ENCODE data around the gene NAV2.

DNA sequence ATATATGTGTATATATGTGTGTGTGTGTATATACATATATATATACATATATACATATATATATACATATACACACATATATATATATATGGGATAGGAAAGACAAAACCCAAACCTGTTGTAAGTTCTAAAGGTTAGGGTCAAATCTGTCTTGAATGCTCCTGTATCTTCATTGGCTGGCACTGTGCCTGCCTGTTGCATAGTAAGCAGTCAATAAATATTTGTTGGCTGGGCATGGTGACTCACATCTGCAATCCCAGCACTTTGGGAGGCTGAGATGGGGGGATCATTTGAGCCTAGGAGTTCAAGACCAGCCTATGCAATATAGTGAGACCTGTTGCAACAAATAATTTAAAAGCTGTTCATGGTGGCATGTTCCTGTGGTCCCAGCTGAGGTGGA is 242.3 kb downstream of the NAV2 start:
- TF ChIP-seq, protein P1, sequence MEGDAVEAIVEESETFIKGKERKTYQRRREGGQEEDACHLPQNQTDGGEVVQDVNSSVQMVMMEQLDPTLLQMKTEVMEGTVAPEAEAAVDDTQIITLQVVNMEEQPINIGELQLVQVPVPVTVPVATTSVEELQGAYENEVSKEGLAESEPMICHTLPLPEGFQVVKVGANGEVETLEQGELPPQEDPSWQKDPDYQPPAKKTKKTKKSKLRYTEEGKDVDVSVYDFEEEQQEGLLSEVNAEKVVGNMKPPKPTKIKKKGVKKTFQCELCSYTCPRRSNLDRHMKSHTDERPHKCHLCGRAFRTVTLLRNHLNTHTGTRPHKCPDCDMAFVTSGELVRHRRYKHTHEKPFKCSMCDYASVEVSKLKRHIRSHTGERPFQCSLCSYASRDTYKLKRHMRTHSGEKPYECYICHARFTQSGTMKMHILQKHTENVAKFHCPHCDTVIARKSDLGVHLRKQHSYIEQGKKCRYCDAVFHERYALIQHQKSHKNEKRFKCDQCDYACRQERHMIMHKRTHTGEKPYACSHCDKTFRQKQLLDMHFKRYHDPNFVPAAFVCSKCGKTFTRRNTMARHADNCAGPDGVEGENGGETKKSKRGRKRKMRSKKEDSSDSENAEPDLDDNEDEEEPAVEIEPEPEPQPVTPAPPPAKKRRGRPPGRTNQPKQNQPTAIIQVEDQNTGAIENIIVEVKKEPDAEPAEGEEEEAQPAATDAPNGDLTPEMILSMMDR (conservative IDR thresholded peaks at IDR 0.05 in 1 of 2, IDR thresholded peaks at IDR 0.05 in 1 of 2; ENCODE audit: low read depth in 1 of 2, low read length in 2 of 2) = no peak
- TF ChIP-seq EZH2 (IDR thresholded peaks at IDR 0.05; ENCODE audit: low read length, missing control alignments) = no peak
